Measurements from ENCODE around the gene IFI27. TPM values are rescaled to one million over a fixed set of nuclear protein-coding genes. Genes with fewer than 3 reads are reported as not detected.

Gene IFI27
- total RNA-seq, 1 donor: 80.7 TPM

- Histone ChIP-seq H3K4me2 (ENCODE audit: insufficient read depth, low read length) (no peak overlapping the region), H3K9me3 (ENCODE audit: low read depth, low read length) (no peaks in the 10 kb centered on the region), H3K36me3 (ENCODE audit: insufficient read depth, low read length) (peaks cover 5% of the 10 kb centered on the region), H3K27me3 (ENCODE audit: insufficient read depth, low read length) (no peaks in the 10 kb centered on the region), H2AFZ (ENCODE audit: low read length) (no peak overlapping the region), H3K79me2 (ENCODE audit: insufficient read depth, low read length) (peaks cover 8% of the 10 kb centered on the region), H3K27ac (ENCODE audit: low read depth, low read length) (no peak overlapping the region), H3K4me1 (ENCODE audit: insufficient read depth, low read length) (peaks cover 16% of the 10 kb centered on the region), H3K4me3 (ENCODE audit: insufficient read depth, low read length) (no peak overlapping the region), H4K20me1 (ENCODE audit: insufficient read depth, low read length) (no peaks in the 10 kb centered on the region)
- no peak for TF ChIP-seq CTCF (IDR thresholded peaks at IDR 0.05; ENCODE audit: extremely low read depth, low read depth, low read length)
- DNase-seq (ENCODE audit: insufficient read length, low spot score, missing footprints): no peak
Measured at GRCh38 chr14:94127330-94127729, 16.8 kb downstream of the IFI27 start.

- H4K20me1 ChIP-seq (ENCODE audit: insufficient read depth, low read length): no peaks in the 10 kb centered on the region
- no peaks in the 10 kb centered on the region for H3K27me3 ChIP-seq (ENCODE audit: insufficient read depth, low read length)
- peak overlapping the region; percentile 49 for H3K27ac ChIP-seq (ENCODE audit: low read depth, low read length)
- TF ChIP-seq CTCF (IDR thresholded peaks at IDR 0.05; ENCODE audit: extremely low read depth, low read depth, low read length): no peak
- H3K4me1 ChIP-seq (ENCODE audit: insufficient read depth, low read length): peaks cover 14% of the 10 kb centered on the region
- H3K79me2 ChIP-seq (ENCODE audit: insufficient read depth, low read length): peaks cover 8% of the 10 kb centered on the region
- H2AFZ ChIP-seq (ENCODE audit: low read length): peak overlapping the region; percentile 87
- peak overlapping the region; percentile 98 for H3K4me2 ChIP-seq (ENCODE audit: insufficient read depth, low read length)
- peaks cover 5% of the 10 kb centered on the region for H3K36me3 ChIP-seq (ENCODE audit: insufficient read depth, low read length)
- no peak for DNase-seq (ENCODE audit: insufficient read length, low spot score, missing footprints)
- H3K9me3 ChIP-seq (ENCODE audit: low read depth, low read length): no peaks in the 10 kb centered on the region
- peak overlapping the region; percentile 75 for H3K4me3 ChIP-seq (ENCODE audit: insufficient read depth, low read length)
Measured at GRCh38 chr14:94128216-94128839, 17.8 kb downstream of the IFI27 start.

- Histone ChIP-seq H3K4me1 (ENCODE audit: insufficient read depth, low read length) (peaks cover 14% of the 10 kb centered on the region), H3K4me2 (ENCODE audit: insufficient read depth, low read length) (peak within 1 kb of the TSS; percentile 98), H3K9me3 (ENCODE audit: low read depth, low read length) (no peaks in the 10 kb centered on the region), H3K4me3 (ENCODE audit: insufficient read depth, low read length) (peak within 1 kb of the TSS; percentile 75), H3K36me3 (ENCODE audit: insufficient read depth, low read length) (peaks cover 5% of the 10 kb centered on the region), H4K20me1 (ENCODE audit: insufficient read depth, low read length) (no peaks in the 10 kb centered on the region), H3K27ac (ENCODE audit: low read depth, low read length) (peak within 1 kb of the TSS; percentile 49), H3K79me2 (ENCODE audit: insufficient read depth, low read length) (peaks cover 8% of the 10 kb centered on the region), H2AFZ (ENCODE audit: low read length) (peak within 1 kb of the TSS; percentile 87), H3K27me3 (ENCODE audit: insufficient read depth, low read length) (peaks cover 7% of the 10 kb centered on the region)
- TF ChIP-seq CTCF (IDR thresholded peaks at IDR 0.05; ENCODE audit: extremely low read depth, low read depth, low read length): peak; percentile 15
- peak; percentile 95 for DNase-seq (ENCODE audit: insufficient read length, low spot score, missing footprints)
Measured at GRCh38 chr14:94129111-94129757, 18.7 kb downstream of the IFI27 start, which contains the start of gene IFI27L2. IFI27L2 (minus strand) TSS chr14:94129604; CDS start chr14:94129564, 40 bp downstream.

GRCh38 chr14:94129758-94130414, 19.4 kb downstream of the IFI27 start:
- Histone ChIP-seq H3K9me3 (ENCODE audit: low read depth, low read length) (no peaks in the 10 kb centered on the region), H3K36me3 (ENCODE audit: insufficient read depth, low read length) (peaks cover 5% of the 10 kb centered on the region), H3K27me3 (ENCODE audit: insufficient read depth, low read length) (peaks cover 7% of the 10 kb centered on the region), H3K4me2 (ENCODE audit: insufficient read depth, low read length) (peak overlapping the region; percentile 98), H3K4me1 (ENCODE audit: insufficient read depth, low read length) (peaks cover 14% of the 10 kb centered on the region), H3K27ac (ENCODE audit: low read depth, low read length) (no peak overlapping the region), H3K79me2 (ENCODE audit: insufficient read depth, low read length) (peaks cover 8% of the 10 kb centered on the region), H2AFZ (ENCODE audit: low read length) (peak overlapping the region; percentile 78), H4K20me1 (ENCODE audit: insufficient read depth, low read length) (no peaks in the 10 kb centered on the region), H3K4me3 (ENCODE audit: insufficient read depth, low read length) (peak overlapping the region; percentile 75)
- no peak for TF ChIP-seq CTCF (IDR thresholded peaks at IDR 0.05; ENCODE audit: extremely low read depth, low read depth, low read length)
- no peak for DNase-seq (ENCODE audit: insufficient read length, low spot score, missing footprints)
